Mammary epithelial cell (primary cell): ENCODE measurements around the gene TNS4.

Experiments
- EZH2 ChIP-seq: IDR thresholded peaks from 2 replicates; pipeline ENCODE4 v1.6.1; 2012; ENCODE audit warnings: low read length, inconsistent platforms, borderline replicate concordance
- TF ChIP-seq, protein P1 (sequence below), 2 donors: IDR thresholded peaks in 1 of 2; conservative IDR thresholded peaks in 1 of 2; 2 replicates each; pipeline ENCODE4 v1.5.1; 2011 to 2012; ENCODE audit warnings: inconsistent platforms in 2 of 2, low read length in 2 of 2, mild to moderate bottlenecking in 2 of 2, control low read depth in 1 of 2, low read depth in 1 of 2; ENCODE audit not compliant: insufficient read depth in 1 of 2; ENCODE audit errors: extremely low read depth in 1 of 2

- TF ChIP-seq, protein P1, sequence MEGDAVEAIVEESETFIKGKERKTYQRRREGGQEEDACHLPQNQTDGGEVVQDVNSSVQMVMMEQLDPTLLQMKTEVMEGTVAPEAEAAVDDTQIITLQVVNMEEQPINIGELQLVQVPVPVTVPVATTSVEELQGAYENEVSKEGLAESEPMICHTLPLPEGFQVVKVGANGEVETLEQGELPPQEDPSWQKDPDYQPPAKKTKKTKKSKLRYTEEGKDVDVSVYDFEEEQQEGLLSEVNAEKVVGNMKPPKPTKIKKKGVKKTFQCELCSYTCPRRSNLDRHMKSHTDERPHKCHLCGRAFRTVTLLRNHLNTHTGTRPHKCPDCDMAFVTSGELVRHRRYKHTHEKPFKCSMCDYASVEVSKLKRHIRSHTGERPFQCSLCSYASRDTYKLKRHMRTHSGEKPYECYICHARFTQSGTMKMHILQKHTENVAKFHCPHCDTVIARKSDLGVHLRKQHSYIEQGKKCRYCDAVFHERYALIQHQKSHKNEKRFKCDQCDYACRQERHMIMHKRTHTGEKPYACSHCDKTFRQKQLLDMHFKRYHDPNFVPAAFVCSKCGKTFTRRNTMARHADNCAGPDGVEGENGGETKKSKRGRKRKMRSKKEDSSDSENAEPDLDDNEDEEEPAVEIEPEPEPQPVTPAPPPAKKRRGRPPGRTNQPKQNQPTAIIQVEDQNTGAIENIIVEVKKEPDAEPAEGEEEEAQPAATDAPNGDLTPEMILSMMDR (conservative IDR thresholded peaks at IDR 0.05 in 1 of 2, IDR thresholded peaks at IDR 0.05 in 1 of 2; ENCODE audit: extremely low read depth in 1 of 2, insufficient read depth in 1 of 2, low read depth in 1 of 2, low read length in 2 of 2): no peak
- no peak for TF ChIP-seq EZH2
These were observed 26.1 kb downstream of the TNS4 start for GRCh38 chr17:40475234-40475908.
